HG03045 (cell line): ENCODE results near the gene ENO2.
"Not testable (repeated sequence)": the region's sequence is repeated elsewhere in the genome, so short reads cannot be mapped to it uniquely, and the experiment has no call there.

Experiments used
- ATAC-seq: cut with Tn5 transposase; IDR thresholded peaks from one replicate; pipeline ENCODE4 v1.9.1; 2021; ENCODE audit warnings: mild to moderate bottlenecking, moderate library complexity; ENCODE audit not compliant: unreplicated experiment

The ENO2 gene

GRCh38 chr12:6914246-6914946 lies at the start of gene ENO2:
TSS of gene ENO2 (plus strand) at chr12:6914580. CDS start at chr12:6915833, 1,253 bp downstream.
- ATAC-seq, result peak; percentile 80

GRCh38 chr12:6865307-6865706 lies 49.1 kb upstream of the ENO2 start:
- not testable (repeated sequence) for ATAC-seq

- ATAC-seq, result no peak
Measured at GRCh38 chr12:6866163-6866919, 48.0 kb upstream of the ENO2 start.

GRCh38 chr12:6866920-6867412 lies 47.4 kb upstream of the ENO2 start:
- peak; percentile 8 for ATAC-seq

GRCh38 chr12:6867413-6868210 lies 46.8 kb upstream of the ENO2 start, which contains the start of gene TPI1:
TSS of gene TPI1 (plus strand) at chr12:6867531. CDS start at chr12:6867567, 36 bp downstream.
- peak; percentile 55 for ATAC-seq

- no peak for ATAC-seq
Measured at GRCh38 chr12:6868211-6869048, 46.0 kb upstream of the ENO2 start.

- ATAC-seq, result no peak
Measured at GRCh38 chr12:6869049-6870021, 45.0 kb upstream of the ENO2 start.

- not testable (repeated sequence) for ATAC-seq
Measured at GRCh38 chr12:6870304-6870703, 44.1 kb upstream of the ENO2 start.

- ATAC-seq, result no peak
Measured at GRCh38 chr12:6871052-6871957, 43.1 kb upstream of the ENO2 start.

- no peak for ATAC-seq
Measured at GRCh38 chr12:6872073-6873048, 42.0 kb upstream of the ENO2 start.

GRCh38 chr12:6873094-6874014 lies 41.0 kb upstream of the ENO2 start, which contains the start of gene SPSB2:
TSS of gene SPSB2 (minus strand) at chr12:6873303. CDS start at chr12:6872901, 402 bp downstream.
- peak; percentile 71 for ATAC-seq

- ATAC-seq, result not testable (repeated sequence)
Measured at GRCh38 chr12:6874015-6874368, 40.4 kb upstream of the ENO2 start.

GRCh38 chr12:6879824-6880223 lies 34.6 kb upstream of the ENO2 start:
- ATAC-seq, result not testable (repeated sequence)

- ATAC-seq, result no peak
Measured at GRCh38 chr12:6883252-6883651, 31.1 kb upstream of the ENO2 start.

- ATAC-seq, result no peak
Measured at GRCh38 chr12:6883683-6884082, 30.7 kb upstream of the ENO2 start.

- no peak for ATAC-seq
Measured at GRCh38 chr12:6884539-6884938, 29.8 kb upstream of the ENO2 start.
